Measurements from ENCODE around the gene FNTB. TPM values are rescaled to one million over a fixed set of nuclear protein-coding genes. Genes with fewer than 3 reads are reported as not detected.

Gene FNTB
- total RNA-seq, 1 donor from 2014 or later, result 9.2 TPM

- DNase-seq (ENCODE audit: low read depth, low spot score), result no peak
Measured at GRCh38 chr14:64952598-64953309, 33.9 kb upstream of the FNTB start.

- no peak for DNase-seq (ENCODE audit: low read depth, low spot score)
Measured at GRCh38 chr14:64953310-64953654, 33.4 kb upstream of the FNTB start.

GRCh38 chr14:64953661-64954060 lies 33.0 kb upstream of the FNTB start:
- no peak for DNase-seq (ENCODE audit: low read depth, low spot score)

- no peak for DNase-seq (ENCODE audit: low read depth, low spot score)
Measured at GRCh38 chr14:64954491-64955240, 32.0 kb upstream of the FNTB start.

GRCh38 chr14:64955297-64955696 lies 31.4 kb upstream of the FNTB start:
- no peak for DNase-seq (ENCODE audit: low read depth, low spot score)

GRCh38 chr14:64956697-64957406 lies 29.8 kb upstream of the FNTB start:
- no peak for DNase-seq (ENCODE audit: low read depth, low spot score)

GRCh38 chr14:64958201-64958600 lies 28.5 kb upstream of the FNTB start:
- DNase-seq (ENCODE audit: low read depth, low spot score), result no peak

GRCh38 chr14:64958743-64959142 lies 28.0 kb upstream of the FNTB start:
- DNase-seq (ENCODE audit: low read depth, low spot score), result no peak

- DNase-seq (ENCODE audit: low read depth, low spot score), result no peak
Measured at GRCh38 chr14:64960762-64961276, 25.9 kb upstream of the FNTB start.

GRCh38 chr14:64963611-64964010 lies 23.1 kb upstream of the FNTB start:
- no peak for DNase-seq (ENCODE audit: low read depth, low spot score)

GRCh38 chr14:64965356-64966000 lies 21.2 kb upstream of the FNTB start:
- DNase-seq (ENCODE audit: low read depth, low spot score), result no peak

GRCh38 chr14:64966976-64967375 lies 19.7 kb upstream of the FNTB start:
- DNase-seq (ENCODE audit: low read depth, low spot score), result no peak

GRCh38 chr14:64968167-64968566 lies 18.5 kb upstream of the FNTB start:
- DNase-seq (ENCODE audit: low read depth, low spot score), result no peak

GRCh38 chr14:64968651-64969050 lies 18.0 kb upstream of the FNTB start:
- DNase-seq (ENCODE audit: low read depth, low spot score), result no peak

- no peak for DNase-seq (ENCODE audit: low read depth, low spot score)
Measured at GRCh38 chr14:64970041-64970440, 16.7 kb upstream of the FNTB start.

- DNase-seq (ENCODE audit: low read depth, low spot score), result no peak
Measured at GRCh38 chr14:64970776-64971477, 15.8 kb upstream of the FNTB start.

- no peak for DNase-seq (ENCODE audit: low read depth, low spot score)
Measured at GRCh38 chr14:64971491-64971942, 15.2 kb upstream of the FNTB start.

- no peak for DNase-seq (ENCODE audit: low read depth, low spot score)
Measured at GRCh38 chr14:64971943-64972791, 14.5 kb upstream of the FNTB start, which contains the start of gene RAB15. Gene RAB15, minus strand, starts transcription at chr14:64972336. Its CDS starts 260 bp downstream, at chr14:64972076.

- DNase-seq (ENCODE audit: low read depth, low spot score), result no peak
Measured at GRCh38 chr14:64973026-64973442, 13.7 kb upstream of the FNTB start.

- DNase-seq (ENCODE audit: low read depth, low spot score), result no peak
Measured at GRCh38 chr14:64973826-64974225, 12.9 kb upstream of the FNTB start.
